Endothelial cell (in vitro differentiated cells): ENCODE results near the gene EVPL. TPM values are rescaled to one million over a fixed set of nuclear protein-coding genes. Genes with fewer than 3 reads are reported as not detected.

Source experiments
- DNase-seq: peaks from one replicate; pipeline ENCODE4 v3.0.0; 2021; ENCODE audit warnings: low spot score
- H3K27ac Mint-ChIP-seq: one replicate; pipeline ENCODE4 v1.8.0; 2021; ENCODE audit warnings: mixed read lengths, inconsistent platforms; ENCODE audit not compliant: unreplicated experiment
- H3K27me3 Mint-ChIP-seq: one replicate; pipeline ENCODE4 v1.8.0; 2021; ENCODE audit warnings: mild to moderate bottlenecking, moderate library complexity, mixed read lengths, inconsistent platforms; ENCODE audit not compliant: unreplicated experiment
- H3K36me3 Mint-ChIP-seq: one replicate; pipeline ENCODE4 v1.8.0; 2021; ENCODE audit warnings: mild to moderate bottlenecking, low read depth, mixed read lengths, inconsistent platforms; ENCODE audit not compliant: unreplicated experiment
- H3K4me1 Mint-ChIP-seq: one replicate; pipeline ENCODE4 v1.8.0; 2021; ENCODE audit warnings: mild to moderate bottlenecking, mixed read lengths, inconsistent platforms; ENCODE audit not compliant: unreplicated experiment
- H3K4me3 Mint-ChIP-seq: one replicate; pipeline ENCODE4 v1.8.0; 2021; ENCODE audit warnings: mild to moderate bottlenecking, mixed read lengths, inconsistent platforms; ENCODE audit not compliant: unreplicated experiment
- H3K9me3 Mint-ChIP-seq: one replicate; pipeline ENCODE4 v1.8.0; 2021; ENCODE audit warnings: mixed read lengths, inconsistent platforms; ENCODE audit not compliant: unreplicated experiment
- CTCF ChIP-seq: fragments of 200-600 bp; sonication (generic); IDR thresholded peaks from one replicate; pipeline ENCODE4 v1.5.0; 2021; ENCODE audit warnings: antibody characterized with exemption; ENCODE audit not compliant: unreplicated experiment
- total RNA-seq: library from RNA; stranded (reverse); fragmentation: NEBNext Ultra II Directional; extraction: Animal tissue kit (Norgen Biotek cat#: 25700); gene quantifications from one replicate; pipeline ENCODE4 v1.2.1, GENCODE V29; 2021; ENCODE audit not compliant: unreplicated experiment

EVPL gene
- total RNA-seq, 1 donor from 2014 or later = not detected

GRCh38 chr17:76007850-76008165, 19.3 kb downstream of the EVPL start:
- Mint-ChIP-seq H3K9me3 (no peaks in the 10 kb centered on the region), H3K4me3 (no peak overlapping the region), H3K4me1 (no peaks in the 10 kb centered on the region), H3K27me3 (no peaks in the 10 kb centered on the region), H3K36me3 (peaks cover 18% of the 10 kb centered on the region), H3K27ac (no peak overlapping the region)
- no peak for DNase-seq
- TF ChIP-seq CTCF = no peak

- H3K9me3 Mint-ChIP-seq = no peaks in the 10 kb centered on the region
- no peaks in the 10 kb centered on the region for H3K27me3 Mint-ChIP-seq
- H3K4me1 Mint-ChIP-seq = no peaks in the 10 kb centered on the region
- no peak for DNase-seq
- H3K27ac Mint-ChIP-seq = no peak overlapping the region
- H3K4me3 Mint-ChIP-seq = no peak overlapping the region
- peaks cover 20% of the 10 kb centered on the region for H3K36me3 Mint-ChIP-seq
- TF ChIP-seq CTCF = no peak
Observed at GRCh38 chr17:76007131-76007849, 19.8 kb downstream of the EVPL start.

- Mint-ChIP-seq H3K27ac (no peak overlapping the region), H3K4me1 (no peaks in the 10 kb centered on the region), H3K27me3 (no peaks in the 10 kb centered on the region), H3K4me3 (peak overlapping the region; percentile 67), H3K9me3 (no peaks in the 10 kb centered on the region), H3K36me3 (peaks cover 22% of the 10 kb centered on the region)
- peak; percentile 94 for TF ChIP-seq CTCF
- peak; percentile 89 for DNase-seq
Observed at GRCh38 chr17:76005263-76006149, 21.6 kb downstream of the EVPL start.

GRCh38 chr17:76004750-76005262, 22.3 kb downstream of the EVPL start:
- no peak for TF ChIP-seq CTCF
- Mint-ChIP-seq H3K36me3 (peaks cover 20% of the 10 kb centered on the region), H3K27me3 (no peaks in the 10 kb centered on the region), H3K9me3 (no peaks in the 10 kb centered on the region), H3K4me3 (no peak overlapping the region), H3K27ac (no peak overlapping the region), H3K4me1 (no peaks in the 10 kb centered on the region)
- no peak for DNase-seq

GRCh38 chr17:76003915-76004314, 23.2 kb downstream of the EVPL start:
- Mint-ChIP-seq H3K27me3 (no peaks in the 10 kb centered on the region), H3K9me3 (no peaks in the 10 kb centered on the region)

More at GRCh38 chr17:76003915-76004314, 23.2 kb downstream of the EVPL start:
- TF ChIP-seq CTCF = no peak
- no peaks in the 10 kb centered on the region for H3K4me1 Mint-ChIP-seq
- peaks cover 13% of the 10 kb centered on the region for H3K36me3 Mint-ChIP-seq
- H3K4me3 Mint-ChIP-seq = no peak overlapping the region
- no peak for DNase-seq
- H3K27ac Mint-ChIP-seq = no peak overlapping the region
